Keratinocyte (primary cell): Measurements from ENCODE around the gene STIMATE.

Experiments
- EZH2 ChIP-seq: IDR thresholded peaks from one replicate; pipeline ENCODE4 v1.6.1; 2012; ENCODE audit warnings: inconsistent platforms, mild to moderate bottlenecking, low read length, moderate library complexity
- TF ChIP-seq, protein P1 (sequence below), 3 experiments: IDR thresholded peaks in 1 of 3; conservative IDR thresholded peaks in 1 of 3; optimal IDR thresholded peaks in 1 of 3; 2 replicates in 2 of 3; 3 replicates in 1 of 3; pipeline versions ENCODE3 to v1.5.1; 2011; ENCODE audit warnings: low read length in 3 of 3, mild to moderate bottlenecking in 3 of 3, moderate library complexity in 2 of 3, control low read depth in 1 of 3, inconsistent platforms in 1 of 3; ENCODE audit not compliant: insufficient read depth in 2 of 3; ENCODE audit errors: extremely low read depth in 1 of 3

- TF ChIP-seq, protein P1, sequence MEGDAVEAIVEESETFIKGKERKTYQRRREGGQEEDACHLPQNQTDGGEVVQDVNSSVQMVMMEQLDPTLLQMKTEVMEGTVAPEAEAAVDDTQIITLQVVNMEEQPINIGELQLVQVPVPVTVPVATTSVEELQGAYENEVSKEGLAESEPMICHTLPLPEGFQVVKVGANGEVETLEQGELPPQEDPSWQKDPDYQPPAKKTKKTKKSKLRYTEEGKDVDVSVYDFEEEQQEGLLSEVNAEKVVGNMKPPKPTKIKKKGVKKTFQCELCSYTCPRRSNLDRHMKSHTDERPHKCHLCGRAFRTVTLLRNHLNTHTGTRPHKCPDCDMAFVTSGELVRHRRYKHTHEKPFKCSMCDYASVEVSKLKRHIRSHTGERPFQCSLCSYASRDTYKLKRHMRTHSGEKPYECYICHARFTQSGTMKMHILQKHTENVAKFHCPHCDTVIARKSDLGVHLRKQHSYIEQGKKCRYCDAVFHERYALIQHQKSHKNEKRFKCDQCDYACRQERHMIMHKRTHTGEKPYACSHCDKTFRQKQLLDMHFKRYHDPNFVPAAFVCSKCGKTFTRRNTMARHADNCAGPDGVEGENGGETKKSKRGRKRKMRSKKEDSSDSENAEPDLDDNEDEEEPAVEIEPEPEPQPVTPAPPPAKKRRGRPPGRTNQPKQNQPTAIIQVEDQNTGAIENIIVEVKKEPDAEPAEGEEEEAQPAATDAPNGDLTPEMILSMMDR (optimal IDR thresholded peaks at IDR 0.05 in 1 of 3, IDR thresholded peaks at IDR 0.05 in 1 of 3, conservative IDR thresholded peaks at IDR 0.05 in 1 of 3; ENCODE audit: extremely low read depth in 1 of 3, insufficient read depth in 2 of 3, low read length in 3 of 3), result no peak
- no peak for TF ChIP-seq EZH2
These were observed 85.8 kb downstream of the STIMATE start for GRCh38 chr3:52811452-52812011.
